22Rv1 (cell line): ENCODE data around the gene SH3RF3.

Source experiments
- H3K27ac ChIP-seq: fragments of 450-650 bp; 2 replicates; pipeline ENCODE4 v1.5.1; 2017
- CTCF ChIP-seq: fragments of 450-650 bp; IDR thresholded peaks from 2 replicates; pipeline ENCODE4 v1.5.1; 2017; ENCODE audit warnings: mild to moderate bottlenecking
- ZFX ChIP-seq: fragments of 450-650 bp; IDR thresholded peaks from 2 replicates; pipeline ENCODE4 v1.6.1; 2017; ENCODE audit warnings: antibody characterized with exemption, borderline replicate concordance

Gene SH3RF3

GRCh38 chr2:109438773-109439389 is 309.9 kb downstream of the SH3RF3 start:
- H3K27ac ChIP-seq = no peak overlapping the region

GRCh38 chr2:109439390-109439786 is 310.4 kb downstream of the SH3RF3 start:
- H3K27ac ChIP-seq = no peak overlapping the region
- no peak for TF ChIP-seq ZFX
- no peak for TF ChIP-seq CTCF

More at GRCh38 chr2:109438773-109439389, 309.9 kb downstream of the SH3RF3 start:
- TF ChIP-seq ZFX = no peak
- no peak for TF ChIP-seq CTCF

- no peak for TF ChIP-seq ZFX
- no peak for TF ChIP-seq CTCF
- H3K27ac ChIP-seq = no peak overlapping the region
Measured at GRCh38 chr2:109439986-109440385, 311.0 kb downstream of the SH3RF3 start.

- H3K27ac ChIP-seq = no peak overlapping the region
- TF ChIP-seq ZFX (no peak), CTCF (no peak)
Measured at GRCh38 chr2:109440499-109441156, 311.6 kb downstream of the SH3RF3 start.

- no peak overlapping the region for H3K27ac ChIP-seq
- no peak for TF ChIP-seq ZFX
- no peak for TF ChIP-seq CTCF
Measured at GRCh38 chr2:109442715-109443319, 313.8 kb downstream of the SH3RF3 start.

GRCh38 chr2:109444916-109445315 is 315.9 kb downstream of the SH3RF3 start:
- H3K27ac ChIP-seq = no peak overlapping the region
- no peak for TF ChIP-seq ZFX
- TF ChIP-seq CTCF = no peak
